D721Med (cell line): ENCODE results near the gene PCAT6.

Experiments
- DNase-seq: peaks from one replicate; pipeline ENCODE4 v3.0.0; 2011; ENCODE audit warnings: low spot score; ENCODE audit not compliant: insufficient read length
- FAIRE-seq: peaks from 2 replicates; lab custom pipeline; 2011; peaks lifted over from hg19 to GRCh38; lab: Jason Lieb, UNC
- CTCF ChIP-seq: IDR thresholded peaks from 2 replicates; pipeline ENCODE4 v1.5.1; 2012; ENCODE audit warnings: mild to moderate bottlenecking, control low read depth; ENCODE audit not compliant: insufficient read depth; ENCODE audit errors: missing control alignments

Gene PCAT6

GRCh38 chr1:202807451-202807925 lies 3.3 kb upstream of the PCAT6 start:
- DNase-seq, result peak; percentile 71

GRCh38 chr1:202807926-202808757 lies 2.6 kb upstream of the PCAT6 start, which contains the start of gene KDM5B:
TSS of gene KDM5B (minus strand) at chr1:202808421. CDS start at chr1:202808305, 116 bp downstream.
- no peak for TF ChIP-seq CTCF
- DNase-seq (peak; percentile 66), FAIRE-seq (no peak)

More at GRCh38 chr1:202807451-202807925, 3.3 kb upstream of the PCAT6 start:
- FAIRE-seq, result no peak
- no peak for TF ChIP-seq CTCF

- DNase-seq (no peak), FAIRE-seq (no peak)
- TF ChIP-seq CTCF, result no peak
Measured at GRCh38 chr1:202809597-202810159, 1.1 kb upstream of the PCAT6 start.

GRCh38 chr1:202810193-202810614 lies 550 bp upstream of the PCAT6 start:
- no peak for TF ChIP-seq CTCF
- DNase-seq (no peak), FAIRE-seq (no peak)

- no peak for FAIRE-seq
- no peak for DNase-seq
- TF ChIP-seq CTCF, result no peak
Measured at GRCh38 chr1:202811296-202812175, 782 bp downstream of the PCAT6 start.

- FAIRE-seq (no peak), DNase-seq (no peak)
- no peak for TF ChIP-seq CTCF
Measured at GRCh38 chr1:202812176-202813026, 1.6 kb downstream of the PCAT6 start.
